COR-L47 (cell line): ENCODE measurements around the gene PNMA6E.

Experiments
- DNase-seq: peaks from one replicate; lab custom pipeline; 2025; lab: John Stamatoyannopoulos, UW

Gene PNMA6E

DNA sequence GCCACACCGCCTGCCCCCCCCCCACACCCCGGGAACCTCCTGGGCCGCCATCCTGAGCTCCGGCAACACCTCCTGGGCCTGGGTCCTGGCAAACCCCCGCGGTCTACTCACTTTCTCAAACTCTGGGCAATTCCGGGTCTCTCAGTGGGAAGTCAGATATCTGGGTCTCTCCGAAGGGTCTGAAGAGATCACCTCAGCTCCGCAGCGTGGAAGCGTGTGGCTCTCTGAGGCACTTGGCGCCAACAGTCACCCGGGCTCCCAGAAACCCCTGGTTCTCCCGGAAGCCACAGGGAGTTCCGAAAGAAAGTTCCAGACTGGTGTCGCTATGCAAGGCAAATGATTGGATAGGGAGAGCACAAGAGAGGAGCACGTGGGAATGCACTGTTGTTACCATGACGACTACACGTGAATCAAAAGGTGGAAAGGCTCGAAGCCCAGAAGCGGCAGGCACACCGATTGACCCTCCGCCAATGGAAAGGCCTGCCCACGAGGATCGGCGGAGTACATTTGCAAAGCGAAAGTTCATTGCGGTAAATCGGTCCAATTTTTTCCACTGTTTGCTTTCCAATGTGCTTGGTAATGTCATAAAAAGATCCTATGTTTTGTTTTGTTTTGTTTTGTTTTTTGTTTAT is at the start of gene PNMA6E:
Gene PNMA6E, minus strand, starts transcription at position 218 of the 632 bp plus-strand sequence. CDS start 2,501 bp downstream, outside the sequence.
- no peak for DNase-seq

DNA sequence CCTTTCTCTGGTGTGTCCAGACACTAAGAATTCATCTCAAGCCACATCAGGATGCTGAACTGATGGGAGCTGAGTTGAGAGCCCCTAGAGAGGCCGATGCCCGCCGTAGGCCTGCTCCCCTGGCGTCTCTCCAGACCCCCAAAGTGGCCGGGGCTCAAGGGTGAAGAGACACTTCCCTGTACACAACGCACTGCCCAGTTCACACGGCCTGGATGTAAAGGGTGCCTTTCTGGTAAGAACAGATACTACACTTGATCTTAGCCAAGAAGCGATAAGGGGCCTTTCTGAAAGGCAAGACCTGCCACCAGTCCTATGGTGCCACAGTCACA is 49.8 kb upstream of the PNMA6E start:
- DNase-seq, result no peak

DNA sequence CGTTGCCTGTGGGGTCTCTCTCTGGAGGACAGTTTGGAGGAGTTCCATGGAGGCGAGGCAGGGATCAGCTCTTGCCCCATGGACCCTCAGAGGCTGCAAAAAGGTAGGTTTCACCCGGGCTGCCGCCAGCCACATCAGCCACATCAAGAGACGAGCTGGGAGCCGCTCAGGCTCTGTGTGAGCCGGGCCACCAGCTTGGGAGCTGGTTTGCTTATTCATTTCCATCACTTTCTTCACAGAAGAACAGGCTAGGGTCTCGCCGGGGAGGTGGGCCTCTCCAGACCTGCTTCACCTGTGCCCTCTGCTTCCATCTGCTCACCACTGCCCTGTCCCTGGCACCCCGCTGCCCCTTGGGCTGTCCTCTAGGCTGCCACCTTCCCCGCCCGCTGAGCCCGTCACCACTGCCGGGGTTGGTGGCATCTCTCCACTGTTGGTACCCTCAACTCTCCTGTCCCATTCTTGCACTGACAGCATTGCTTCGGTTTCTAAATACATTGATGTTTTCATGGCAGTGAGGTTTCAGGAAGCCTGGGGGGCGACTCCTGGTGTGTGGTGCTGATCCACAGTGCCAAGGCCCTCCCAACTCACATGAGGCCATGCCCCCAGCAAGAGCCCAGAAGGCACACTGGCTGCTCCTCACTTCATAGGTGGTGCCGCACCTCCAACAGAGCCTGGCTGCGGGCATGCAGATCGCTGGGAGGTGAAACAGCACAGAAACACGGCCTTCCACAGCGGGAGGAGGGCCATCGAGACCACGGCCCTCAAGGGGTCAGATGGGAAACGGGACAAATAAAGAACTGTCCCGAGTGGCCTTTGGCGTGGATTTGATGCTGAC is 49.2 kb upstream of the PNMA6E start:
- no peak for DNase-seq

DNA sequence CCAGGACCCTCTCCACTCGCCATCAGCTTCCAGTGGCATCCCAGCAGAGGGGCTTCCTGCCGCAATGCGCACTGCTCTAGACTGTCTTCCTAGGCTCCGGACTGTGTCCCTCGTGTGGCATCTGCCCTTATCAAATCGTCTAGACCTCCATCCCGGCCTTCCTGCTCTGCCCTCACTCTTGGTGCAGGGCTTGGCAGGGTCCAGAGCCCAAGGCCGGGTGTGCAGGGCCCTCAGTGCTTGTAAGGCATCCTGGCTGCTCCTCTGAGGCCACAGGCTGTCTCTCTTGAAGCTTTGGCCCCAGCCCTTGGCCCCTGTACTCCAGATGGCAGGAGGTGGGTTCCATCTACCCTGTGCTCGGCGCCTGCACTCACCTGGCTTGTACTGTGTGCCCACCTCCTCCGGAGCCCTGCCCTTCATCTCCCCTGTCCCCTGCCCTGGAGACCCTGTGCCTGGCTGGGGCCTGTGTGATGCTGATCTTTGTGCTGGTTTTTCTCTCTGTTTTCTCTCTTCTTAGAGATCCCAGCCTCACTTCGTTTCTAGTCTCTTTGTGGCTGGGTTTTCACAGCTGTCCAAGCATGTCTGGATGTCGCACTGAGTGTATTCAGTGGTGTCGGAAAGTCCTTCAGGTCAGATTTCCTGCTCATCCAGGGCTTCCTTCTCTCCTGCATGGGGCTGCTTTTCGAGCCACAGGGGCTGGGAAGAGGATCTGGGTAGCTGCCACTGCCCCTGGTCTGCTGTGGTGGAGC is 48.4 kb upstream of the PNMA6E start:
- no peak for DNase-seq

DNA sequence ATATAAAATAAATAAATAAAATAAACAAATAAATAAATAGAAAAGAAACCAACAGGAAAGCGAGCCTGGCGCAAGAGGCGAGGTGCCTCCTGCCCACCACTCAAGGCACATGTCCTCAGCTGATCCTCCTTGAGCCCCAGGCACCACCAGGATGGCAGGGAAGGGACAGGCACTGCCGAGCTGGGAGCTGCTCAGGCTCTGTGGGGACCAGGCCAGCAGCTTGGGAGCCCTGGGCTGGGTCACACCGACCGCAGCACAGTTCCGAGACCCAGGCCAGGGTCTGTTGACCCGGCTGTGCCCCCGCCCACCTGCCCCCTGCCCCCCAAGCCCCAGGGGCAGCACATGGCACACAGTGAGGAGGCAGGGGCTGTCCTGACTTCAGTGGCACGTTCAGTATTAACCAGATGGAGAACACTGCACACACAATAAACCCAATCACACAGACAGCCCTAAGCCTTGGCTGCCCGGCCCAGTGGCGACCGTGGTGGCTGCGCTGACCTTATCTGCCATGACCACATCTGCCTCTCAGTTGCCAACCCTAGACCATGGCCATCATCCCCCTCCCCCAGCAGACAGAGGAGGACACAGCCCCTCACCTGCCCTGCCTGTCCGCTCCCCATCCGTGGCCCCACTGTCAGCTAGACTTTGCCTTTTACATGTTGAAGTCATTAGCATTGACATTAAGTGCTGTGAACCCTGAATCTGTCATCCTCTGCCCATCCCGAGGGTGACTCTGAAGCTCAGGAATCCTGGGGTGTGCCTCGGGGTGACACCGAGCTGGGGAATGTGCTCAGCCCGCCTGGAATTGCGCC is 47.6 kb upstream of the PNMA6E start:
- no peak for DNase-seq

DNA sequence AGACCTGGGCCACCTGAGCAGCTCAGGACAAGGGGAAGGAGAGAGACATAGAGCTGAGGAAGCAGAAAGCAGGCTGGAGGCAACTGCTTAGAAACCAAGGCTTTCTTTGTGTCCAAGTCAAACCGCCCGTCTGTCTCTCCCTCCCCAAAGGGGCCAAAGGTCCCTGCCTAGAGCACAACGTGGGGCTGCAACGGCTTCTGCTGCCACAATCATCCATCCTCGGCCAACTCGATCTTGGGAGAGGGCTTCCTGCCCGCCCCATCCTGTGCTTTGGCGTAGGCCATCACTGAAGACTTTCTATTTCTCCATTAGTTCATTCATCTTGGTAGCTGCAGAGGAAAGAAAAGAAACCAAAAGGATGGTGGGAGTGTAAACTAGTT is 46.4 kb upstream of the PNMA6E start:
- DNase-seq, result no peak

DNA sequence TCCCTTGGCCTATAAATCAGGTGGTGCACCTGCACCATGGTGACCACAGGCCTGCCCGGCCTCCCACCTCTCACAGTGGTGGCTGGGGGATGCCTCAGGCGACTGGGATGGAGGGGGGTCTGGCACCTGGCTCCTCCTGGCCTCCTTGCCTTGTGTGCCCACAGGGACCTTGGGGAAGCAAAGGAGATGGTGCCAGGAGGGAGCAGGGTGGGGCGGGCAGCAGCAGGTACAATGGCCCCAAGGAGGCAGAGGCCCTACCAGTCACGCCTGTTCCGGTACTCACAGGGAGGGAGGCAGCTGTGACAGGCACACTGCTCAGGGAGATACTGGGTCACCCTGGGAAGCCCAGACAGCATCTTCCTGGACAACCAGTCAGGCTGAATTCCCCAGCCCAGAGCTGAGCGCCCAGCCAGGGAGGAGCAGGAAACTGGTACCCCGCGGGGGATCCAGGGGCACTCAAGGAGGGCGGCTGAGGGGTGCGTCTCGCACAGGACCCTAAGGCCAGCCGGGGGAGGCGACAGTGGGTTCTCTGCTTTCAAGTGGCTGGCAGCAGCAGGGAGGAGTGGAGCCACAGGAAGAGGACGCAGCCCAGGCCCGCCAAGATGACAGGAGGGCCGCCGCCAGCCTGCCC is 45.9 kb upstream of the PNMA6E start:
- no peak for DNase-seq

DNA sequence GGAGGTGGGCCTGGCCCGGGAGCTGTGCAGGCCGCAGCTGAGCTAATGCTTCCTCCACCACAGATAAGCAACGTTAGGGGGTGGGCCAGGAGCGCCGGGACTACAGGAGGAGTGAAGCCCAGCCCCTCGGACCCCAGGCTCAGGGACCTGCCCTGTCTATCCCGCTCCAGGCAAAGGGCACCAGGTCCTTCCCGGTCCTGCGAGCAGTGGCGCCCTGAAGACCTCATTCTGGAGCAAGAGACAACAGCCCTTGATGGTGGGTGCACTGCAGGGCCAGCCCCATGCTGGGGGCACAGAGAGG is 45.4 kb upstream of the PNMA6E start:
- DNase-seq, result no peak

DNA sequence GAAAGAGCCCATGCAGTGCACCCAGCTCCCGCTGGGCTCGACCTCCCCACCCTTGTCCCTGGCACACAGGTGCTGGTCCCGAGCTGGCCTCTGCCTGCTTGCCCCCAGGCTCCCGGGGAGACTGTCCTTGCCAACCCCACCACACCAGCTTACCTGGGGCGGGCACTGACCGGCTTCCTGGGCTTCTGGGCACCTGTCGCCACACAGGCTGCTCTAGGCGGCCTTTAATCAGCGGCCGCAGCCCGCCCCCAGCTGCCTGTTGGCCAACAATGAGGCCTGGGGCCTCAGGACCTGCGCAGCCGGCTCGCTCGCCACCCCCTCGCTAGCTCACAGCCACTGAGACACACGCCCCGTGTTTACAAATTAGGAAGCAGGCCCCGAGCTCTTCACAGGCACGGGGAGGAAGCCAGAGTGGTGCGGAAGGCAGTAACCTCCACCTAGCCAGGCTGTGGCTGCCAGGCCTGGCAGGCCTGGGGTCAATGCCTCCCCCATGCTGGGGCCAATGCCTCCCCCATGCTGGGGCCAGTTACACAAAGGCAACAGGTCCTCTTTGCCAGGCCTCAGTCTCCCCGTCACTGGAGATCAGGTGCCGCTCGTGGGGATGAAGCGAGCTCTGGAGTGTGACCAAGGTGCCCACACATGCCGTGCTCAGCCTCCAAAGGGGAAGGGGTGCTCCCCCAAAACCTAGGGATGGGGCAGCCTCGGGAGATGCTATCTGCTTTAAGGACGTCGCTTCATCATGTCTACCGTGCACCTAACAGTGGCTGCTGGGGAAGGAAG is 44.9 kb upstream of the PNMA6E start, which contains the start of gene TREX2:
Gene TREX2, minus strand, starts transcription at position 201 of the 780 bp plus-strand sequence. CDS start 626 bp downstream, outside the sequence.
- no peak for DNase-seq

DNA sequence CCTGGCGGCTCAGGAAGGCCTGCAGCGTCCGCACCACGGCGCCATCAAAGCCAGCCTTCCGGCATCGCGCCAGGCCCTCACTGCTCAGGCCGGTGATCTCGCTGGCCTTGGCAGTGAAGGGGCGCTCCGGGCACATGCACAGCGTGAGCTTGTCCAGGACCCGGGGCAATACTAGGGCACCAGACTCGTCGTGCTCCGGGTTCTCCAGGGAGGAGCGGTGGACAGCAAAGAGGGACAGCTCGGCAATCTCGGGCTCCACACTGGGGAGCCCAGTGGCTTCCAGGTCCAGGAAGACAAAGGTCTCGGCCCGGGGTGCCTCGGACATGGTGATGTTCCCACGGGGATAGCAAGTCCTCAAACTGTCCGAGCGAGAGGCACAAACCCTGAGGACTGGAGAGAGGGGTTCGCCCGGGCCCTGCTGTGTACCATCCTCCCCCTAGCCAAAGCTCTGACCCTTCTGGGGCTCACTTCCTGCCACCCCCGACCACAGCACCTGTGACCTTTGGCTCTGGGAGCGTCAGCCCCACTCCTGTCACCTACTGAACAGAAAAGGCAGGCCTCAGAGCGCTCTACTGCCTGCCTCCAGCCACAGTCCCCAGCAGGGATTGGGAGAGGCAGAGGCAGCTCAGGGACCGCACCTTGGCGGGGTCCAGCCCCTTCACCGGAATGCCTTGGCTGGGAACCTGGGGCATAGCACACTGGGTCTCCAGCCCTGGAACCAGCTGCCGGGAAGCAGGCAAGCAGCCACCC is 44.1 kb upstream of the PNMA6E start:
- DNase-seq, result no peak

DNA sequence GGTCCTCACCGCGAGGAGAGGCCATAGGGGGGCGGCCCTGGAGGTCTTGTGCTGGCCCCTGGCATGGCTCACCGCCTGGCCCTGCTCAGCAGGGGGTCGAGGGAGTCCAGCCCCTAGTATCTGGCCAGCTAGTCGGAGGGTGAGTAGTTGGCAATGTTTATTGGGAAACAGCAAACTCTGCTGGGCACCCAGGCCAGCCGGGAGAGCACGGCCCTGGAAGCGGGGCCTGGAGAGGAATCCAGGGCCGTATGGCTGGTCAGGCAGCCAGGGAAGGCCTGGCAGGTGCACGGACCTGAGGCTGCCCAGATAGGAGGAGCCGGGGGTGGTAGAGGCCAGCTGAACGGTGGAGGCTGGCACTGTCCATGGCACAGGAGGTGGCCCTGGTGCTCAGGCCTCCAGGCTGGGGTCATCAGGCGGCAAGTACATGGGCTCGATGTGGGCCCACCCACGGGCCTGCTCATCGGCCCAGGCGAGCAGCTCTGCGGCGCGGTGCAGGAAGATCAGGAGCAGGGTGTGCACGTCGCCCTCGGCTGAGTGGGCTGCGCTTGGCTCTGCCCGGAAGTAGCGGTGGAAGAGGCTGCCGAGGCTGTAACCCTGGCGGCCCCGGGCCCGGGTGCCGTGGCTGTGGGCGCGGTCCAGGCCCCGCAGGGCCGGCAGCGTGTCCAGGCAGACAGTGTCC is 43.3 kb upstream of the PNMA6E start:
- no peak for DNase-seq

DNA sequence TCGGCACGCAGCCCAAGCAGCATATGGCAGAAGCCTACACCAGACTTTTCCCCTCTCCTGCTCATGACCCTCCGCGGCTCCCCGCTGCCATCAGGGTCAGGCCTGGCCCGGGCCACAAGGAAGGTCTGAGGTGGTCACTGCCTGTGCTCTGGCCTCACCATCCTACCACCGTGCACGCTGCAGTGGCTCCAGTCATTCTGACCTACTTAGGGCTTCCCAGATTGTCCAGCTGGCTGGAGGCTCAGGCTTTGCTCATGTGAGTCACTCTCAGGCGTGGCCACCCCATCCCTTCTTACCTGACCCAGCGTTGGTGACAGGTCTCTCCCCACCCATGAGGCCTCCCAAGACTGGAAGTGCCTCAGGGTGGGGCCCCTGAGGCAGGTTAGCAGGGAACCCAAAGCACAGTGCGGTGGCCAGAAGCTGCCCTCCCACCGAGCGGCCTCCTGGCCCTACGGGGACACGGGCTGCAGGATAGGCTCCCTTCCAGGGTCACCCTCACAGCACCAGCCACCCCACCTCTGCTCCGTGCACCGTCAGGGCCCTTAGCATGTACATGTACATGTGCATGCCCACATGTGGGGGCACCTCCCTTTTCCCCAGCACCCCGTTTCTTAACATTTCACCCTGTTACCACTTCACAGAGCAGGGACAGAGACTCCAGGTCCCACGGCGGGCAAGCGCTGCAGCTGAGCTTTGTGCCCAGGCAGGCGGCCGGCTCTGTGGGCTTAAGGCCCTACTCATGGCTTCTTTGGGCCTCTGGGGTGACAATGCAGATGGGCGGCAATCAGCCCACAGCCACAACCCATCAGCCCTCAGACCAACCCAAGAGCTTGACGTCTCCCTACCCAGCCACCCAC is 42.6 kb upstream of the PNMA6E start:
- no peak for DNase-seq

DNA sequence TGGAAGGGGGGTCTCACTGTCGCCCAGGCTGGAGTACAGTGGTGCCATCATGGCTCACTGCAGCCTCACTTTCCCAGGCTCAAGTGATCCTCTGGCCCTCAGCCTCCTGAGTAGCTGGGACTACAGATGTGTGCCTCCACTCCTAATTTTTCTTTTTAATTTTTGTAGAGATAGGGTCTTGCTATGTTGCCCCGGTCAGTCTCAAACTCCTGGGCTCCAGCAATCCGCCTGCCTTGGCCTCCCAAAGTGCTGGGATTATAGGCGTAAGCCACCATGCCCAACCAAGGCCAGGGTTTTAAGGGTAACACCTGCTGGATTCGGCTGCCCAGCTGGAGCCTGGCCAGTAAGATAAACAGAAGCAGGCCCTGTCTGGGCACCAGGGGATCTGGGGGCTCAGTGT is 41.3 kb upstream of the PNMA6E start:
- DNase-seq, result no peak

DNA sequence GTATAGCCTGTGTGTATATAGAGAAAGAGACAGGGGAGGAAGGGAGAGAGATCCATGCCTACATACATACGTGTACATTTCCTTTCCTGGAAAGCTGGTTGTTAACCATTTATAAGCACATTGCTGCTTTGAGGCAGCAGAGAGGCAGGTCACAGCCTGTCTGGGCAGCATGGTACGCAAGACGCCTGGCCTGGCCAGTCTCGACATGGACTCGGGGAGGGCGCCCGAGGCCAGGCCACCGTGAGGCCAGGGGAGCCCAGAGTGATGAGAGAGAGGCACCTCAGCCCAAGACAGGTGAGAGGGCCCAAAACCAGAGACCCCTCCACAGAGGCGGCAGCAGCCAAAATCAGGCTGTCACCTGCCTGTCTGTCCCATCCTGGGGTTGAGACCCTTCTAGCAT is 40.8 kb upstream of the PNMA6E start:
- DNase-seq, result no peak

DNA sequence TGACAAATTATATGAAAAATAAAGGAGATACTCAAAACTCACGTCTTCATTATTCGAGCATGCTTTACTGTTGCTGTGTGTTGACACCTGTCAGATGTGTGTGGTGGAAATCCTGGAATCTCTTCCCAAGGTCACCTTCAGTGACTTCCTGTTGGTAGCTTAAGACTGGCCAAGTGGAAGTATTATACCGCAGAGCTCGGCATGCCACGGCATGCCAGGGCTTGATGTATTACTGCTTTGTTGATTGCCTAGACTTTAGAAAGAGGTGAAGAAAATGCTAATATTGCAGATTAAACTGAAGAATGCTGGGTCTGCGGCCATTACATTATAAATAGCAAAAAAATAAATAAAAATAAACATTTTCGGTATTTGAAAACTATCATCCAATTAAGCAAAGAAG is 40.1 kb upstream of the PNMA6E start:
- DNase-seq, result no peak

DNA sequence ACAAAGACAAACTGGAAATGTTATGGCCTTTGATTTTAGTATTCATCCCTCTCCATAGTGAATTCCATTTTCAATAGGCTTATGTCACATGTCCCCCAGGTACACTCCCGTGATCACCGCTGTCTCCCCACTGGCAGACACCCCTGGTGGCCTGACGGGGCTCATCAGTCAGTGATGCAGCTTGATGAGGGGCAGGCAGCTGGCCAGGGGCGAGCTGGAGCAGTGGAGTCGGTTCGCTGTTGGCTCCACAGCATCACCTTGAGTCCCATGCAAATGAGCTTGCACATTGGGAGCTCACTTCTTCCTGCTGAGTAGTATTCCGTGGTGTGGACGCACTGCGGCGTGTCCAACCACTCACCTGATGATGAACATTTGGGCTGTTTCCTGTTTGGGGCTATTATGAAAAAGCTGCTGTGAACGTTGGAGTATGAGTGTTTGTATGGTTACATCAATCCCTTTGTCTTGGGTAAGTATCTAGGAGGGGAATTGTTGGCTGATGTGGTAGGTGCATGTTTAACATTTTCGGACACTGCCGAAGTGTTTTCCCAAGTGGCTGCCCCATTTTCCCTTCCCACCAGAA is 39.5 kb upstream of the PNMA6E start:
- DNase-seq, result no peak

DNA sequence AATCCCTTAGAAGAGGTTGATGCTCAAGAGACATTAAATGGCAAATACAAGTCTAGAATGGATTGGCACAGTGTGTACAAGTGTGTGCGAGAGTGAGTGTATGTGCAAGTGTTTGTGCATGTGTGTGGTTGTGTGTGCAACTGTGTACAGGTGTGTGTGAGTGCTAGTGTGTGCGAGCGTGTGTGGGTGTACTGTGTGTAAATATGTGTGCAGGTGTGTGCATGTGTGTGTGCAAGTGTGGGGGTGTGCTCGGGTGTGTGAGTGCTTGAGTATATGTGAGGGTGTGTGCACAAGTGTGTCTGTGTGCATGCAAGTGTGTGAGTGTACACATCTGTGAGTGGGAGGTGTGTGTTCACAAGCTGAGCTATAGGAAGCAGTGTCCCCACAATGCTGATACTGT is 38.8 kb upstream of the PNMA6E start:
- no peak for DNase-seq

DNA sequence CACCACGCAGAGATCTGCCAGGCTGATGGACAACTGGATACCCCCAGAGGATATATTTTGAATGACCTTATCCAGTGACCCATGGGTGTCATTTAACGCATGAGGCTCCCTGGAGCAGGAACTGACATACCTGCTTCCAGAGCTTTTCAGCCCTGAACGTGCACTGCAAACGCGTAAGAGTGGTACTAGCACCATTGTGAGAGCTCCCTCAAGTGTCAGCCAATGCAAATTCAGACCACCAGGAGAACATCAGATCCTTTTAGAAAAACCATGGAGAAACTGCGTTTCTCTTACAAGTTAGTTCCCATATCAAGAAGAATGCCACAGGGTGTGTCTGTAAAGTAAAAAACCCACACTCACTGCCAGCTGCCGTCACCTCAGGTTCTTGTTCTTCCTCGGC is 37.4 kb upstream of the PNMA6E start:
- DNase-seq, result no peak
